GM18868 (cell line): Measurements from ENCODE around the gene NXPE3.
"Not testable (repeated sequence)": the region's sequence is repeated elsewhere in the genome, so short reads cannot be mapped to it uniquely, and the experiment has no call there.

Source experiments
- ATAC-seq: cut with Tn5 transposase; IDR thresholded peaks from one replicate; pipeline ENCODE4 v1.9.1; 2021; ENCODE audit warnings: mild to moderate bottlenecking, moderate library complexity; ENCODE audit not compliant: unreplicated experiment

The NXPE3 gene

DNA sequence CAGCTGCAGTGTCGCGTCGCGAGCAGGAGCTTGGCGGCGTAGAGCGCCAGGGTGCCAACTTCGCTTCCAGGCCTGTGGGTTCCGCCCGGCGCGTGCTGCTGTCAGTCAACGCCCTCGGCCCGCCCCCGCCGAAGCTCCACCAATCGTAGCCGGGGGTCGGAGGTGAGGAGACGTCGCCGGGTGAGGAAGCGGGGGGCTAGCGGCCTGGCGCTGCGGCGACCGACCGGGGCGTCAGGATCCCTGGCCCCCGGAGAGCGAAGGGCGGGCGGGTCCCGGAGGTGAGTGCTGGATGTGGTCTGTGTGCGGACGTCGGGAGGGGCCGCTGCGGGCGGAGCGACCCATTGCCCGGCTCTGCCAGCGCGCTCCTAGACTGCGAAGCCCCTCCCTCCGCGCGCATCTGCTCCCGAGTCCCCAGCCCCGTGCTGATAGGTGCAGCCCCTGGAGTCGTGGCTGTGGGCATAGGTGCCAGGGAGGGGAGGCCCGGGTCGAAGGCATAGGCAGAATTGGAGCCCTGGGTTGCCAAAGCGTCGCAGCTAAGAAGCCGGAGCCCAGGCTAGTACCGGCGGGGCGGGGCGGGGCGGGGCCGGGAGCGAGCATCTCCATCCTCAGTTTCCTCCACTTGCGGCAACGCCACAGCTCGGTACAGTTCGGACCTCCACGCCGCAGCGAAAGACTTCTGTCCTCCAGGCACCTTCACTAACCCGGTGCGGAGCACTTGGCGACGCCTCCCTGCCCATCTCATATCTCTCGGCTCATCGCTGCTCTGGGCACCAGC, at the start of gene NXPE3:
TSS of gene NXPE3 (plus strand) at position 165 of the 775 bp plus-strand sequence. CDS start 6,386 bp downstream, outside the sequence.
- ATAC-seq: peak; percentile 95

DNA sequence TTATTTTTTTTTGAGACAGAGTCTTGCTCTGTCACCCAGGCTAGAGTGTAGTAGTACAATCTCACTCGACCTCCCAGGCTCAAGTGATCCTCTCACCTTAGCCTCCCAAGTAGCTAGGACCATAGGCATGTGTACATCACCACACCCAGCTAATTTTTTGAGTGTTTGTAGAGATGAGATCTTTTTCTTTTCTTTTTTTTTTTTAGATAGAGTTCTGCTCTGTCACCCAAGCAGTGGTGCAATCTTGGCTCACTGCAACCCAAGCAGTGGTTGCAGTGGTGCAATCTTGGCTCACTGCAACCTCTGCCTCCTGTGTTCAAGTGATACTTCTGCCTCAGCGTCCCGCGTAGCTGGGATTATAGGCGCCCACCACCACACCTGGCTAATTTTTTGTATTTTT, 49.4 kb upstream of the NXPE3 start:
- ATAC-seq: no peak

- no peak for ATAC-seq
Observed at GRCh38 chr3:101730839-101731238, 48.2 kb upstream of the NXPE3 start.

- no peak for ATAC-seq
Observed at GRCh38 chr3:101732240-101732641, 46.8 kb upstream of the NXPE3 start.

DNA sequence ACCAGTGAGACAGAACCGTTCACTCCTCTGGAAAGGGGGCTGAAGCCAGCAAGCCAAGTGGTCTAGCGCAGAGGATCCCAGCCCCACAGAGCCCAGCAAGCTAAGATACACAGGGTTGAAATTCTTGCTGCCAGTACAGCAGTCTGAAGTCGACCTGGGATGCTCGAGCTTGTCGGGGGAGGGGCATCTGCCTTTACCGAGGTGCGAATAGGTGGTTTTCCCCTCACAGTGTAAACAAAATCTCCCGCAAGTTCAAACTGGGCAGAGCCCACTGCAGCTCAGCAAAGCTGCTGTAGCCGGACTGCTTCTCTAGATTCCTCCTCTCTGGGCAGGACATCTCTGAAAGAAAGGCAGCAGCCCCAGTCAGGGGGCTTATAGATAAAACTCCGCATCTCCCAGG, 43.2 kb upstream of the NXPE3 start:
- no peak for ATAC-seq

- not testable (repeated sequence) for ATAC-seq
Observed at GRCh38 chr3:101741914-101742313, 37.1 kb upstream of the NXPE3 start.

GRCh38 chr3:101744811-101745210, 34.2 kb upstream of the NXPE3 start:
- ATAC-seq: no peak

GRCh38 chr3:101745934-101746333, 33.1 kb upstream of the NXPE3 start:
- ATAC-seq: not testable (repeated sequence)

DNA sequence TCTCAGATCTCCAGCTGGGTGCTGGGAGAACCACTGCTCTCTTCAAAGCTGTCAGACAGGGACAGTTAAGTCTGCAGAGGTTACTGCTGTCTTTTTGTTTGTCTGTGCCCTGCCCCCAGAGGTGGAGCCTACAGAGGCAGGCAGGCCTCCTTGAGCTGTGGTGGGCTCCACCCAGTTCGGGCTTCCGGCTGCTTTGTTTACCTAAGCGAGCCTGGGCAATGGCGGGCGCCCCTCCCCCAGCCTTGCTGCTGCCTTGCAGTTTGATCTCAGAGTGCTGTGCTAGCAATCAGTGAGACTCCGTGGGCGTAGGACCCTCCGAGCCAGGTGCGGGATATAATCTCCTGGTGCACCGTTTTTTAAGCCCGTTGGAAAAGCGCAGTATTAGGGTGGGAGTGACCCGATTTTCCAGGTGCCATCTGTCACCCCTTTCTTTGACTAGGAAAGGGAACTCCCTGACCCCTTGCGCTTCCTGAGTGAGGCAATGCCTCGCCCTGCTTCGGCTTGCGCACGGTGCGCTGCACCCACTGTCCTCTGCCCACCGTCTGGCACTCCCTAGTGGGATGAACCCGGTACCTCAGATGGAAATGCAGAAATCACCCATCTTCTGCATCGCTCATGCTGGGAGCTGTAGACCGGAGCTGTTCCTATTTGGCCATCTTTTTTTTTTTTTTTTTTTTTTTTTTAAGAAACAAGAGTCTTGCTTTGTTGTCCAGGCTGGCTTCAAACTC, 25.5 kb upstream of the NXPE3 start:
- not testable (repeated sequence) for ATAC-seq

DNA sequence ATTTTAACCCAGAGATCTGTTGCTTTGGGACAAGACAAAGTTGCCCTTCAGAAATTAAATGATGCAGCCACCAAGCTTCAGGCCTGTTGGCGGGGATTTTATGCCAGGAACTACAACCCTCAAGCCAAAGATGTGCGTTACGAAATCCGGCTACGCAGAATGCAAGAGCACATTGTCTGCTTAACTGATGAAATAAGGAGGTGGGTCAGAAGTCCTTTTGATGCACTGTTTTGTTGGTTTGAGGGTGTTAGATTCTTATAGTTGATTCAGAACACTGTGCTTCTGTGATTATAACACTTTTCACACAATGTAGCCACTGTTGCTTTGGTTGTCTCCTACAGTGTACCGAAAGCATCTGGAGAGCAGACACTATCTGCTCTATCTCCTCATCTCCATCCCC, 20.8 kb upstream of the NXPE3 start:
- ATAC-seq: no peak

- no peak for ATAC-seq
Observed at GRCh38 chr3:101762041-101762646, 16.9 kb upstream of the NXPE3 start.

GRCh38 chr3:101777745-101778281, 1.2 kb upstream of the NXPE3 start:
- ATAC-seq: not testable (repeated sequence)

GRCh38 chr3:101778385-101779046, 495 bp upstream of the NXPE3 start:
- ATAC-seq: no peak

GRCh38 chr3:101779822-101780381, 891 bp downstream of the NXPE3 start:
- ATAC-seq: no peak

DNA sequence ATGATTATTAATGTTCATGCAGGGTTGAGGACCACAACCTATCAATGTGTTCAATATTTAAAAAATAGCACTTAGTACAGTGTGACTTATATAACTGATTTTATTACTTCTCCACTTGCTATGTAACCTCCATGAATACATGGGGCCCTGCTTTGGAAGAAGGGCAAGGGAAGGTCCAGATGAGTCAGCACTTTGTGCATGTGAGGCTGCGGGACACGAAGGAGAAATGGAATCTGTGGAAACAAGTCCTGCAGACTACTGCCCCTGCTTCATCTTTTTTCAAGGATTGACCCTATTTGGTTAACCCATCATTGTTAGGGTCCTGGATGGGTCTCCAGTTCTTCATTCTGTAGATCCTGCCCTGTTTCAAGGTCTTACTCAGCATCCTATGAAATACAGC, 1.6 kb downstream of the NXPE3 start:
- ATAC-seq: no peak

GRCh38 chr3:101781166-101781565, 2.2 kb downstream of the NXPE3 start:
- no peak for ATAC-seq

DNA sequence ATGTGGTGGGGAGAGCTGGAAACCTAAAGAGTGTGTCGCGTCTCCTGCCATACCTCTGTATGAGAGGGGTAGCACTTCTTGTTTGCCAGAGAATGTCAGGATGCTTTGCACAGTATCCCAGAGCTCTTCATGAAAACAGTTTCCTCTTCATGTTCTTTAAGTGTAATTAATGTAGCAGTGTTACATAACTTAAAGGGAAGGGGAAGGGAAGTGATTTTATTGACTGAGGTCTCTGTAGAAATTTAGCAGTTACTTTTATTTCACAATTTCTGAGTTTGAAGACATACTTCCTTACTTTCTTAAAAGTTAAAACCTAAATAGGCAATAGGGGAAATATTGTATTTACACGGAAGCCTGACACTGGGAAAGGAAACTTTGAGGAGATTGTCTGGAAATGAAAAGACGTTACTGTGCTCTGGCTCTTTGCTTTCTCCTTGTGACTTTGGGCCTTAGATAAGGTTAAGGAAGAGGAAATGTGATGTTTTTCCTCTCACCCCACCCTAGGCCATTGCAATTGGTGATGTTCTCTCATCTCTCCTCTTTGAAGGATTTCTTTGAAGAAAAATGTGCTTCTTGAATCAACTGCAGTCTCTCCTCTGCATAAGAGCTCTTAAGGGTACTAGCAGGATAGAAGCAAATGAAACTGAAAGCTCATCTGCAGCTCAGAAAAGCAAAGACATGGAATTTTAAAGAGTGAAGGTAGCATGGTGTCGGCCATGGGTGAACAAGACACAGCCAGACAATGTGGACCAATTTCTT, 6.0 kb downstream of the NXPE3 start:
- ATAC-seq: no peak

DNA sequence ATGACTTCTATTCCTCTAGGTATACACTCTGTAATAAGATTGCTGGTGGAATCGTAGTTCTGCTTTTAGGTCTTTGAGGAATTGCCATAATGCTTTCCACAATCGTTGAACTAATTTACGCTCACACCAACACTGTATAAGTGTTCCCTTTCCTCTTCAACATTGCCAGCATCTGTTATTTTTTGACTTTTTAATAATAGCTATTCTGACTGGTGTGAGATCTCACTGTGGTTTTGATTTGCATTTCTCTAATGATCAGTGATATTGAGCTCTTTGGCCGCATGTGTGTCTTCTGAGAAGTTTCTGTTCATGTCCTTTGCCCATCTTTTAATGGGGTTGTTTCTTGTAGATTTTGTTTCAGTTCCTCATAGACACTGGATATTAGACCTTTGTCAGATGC, 12.8 kb downstream of the NXPE3 start:
- ATAC-seq: peak; percentile 97

GRCh38 chr3:101796077-101796680, 17.2 kb downstream of the NXPE3 start:
- no peak for ATAC-seq

DNA sequence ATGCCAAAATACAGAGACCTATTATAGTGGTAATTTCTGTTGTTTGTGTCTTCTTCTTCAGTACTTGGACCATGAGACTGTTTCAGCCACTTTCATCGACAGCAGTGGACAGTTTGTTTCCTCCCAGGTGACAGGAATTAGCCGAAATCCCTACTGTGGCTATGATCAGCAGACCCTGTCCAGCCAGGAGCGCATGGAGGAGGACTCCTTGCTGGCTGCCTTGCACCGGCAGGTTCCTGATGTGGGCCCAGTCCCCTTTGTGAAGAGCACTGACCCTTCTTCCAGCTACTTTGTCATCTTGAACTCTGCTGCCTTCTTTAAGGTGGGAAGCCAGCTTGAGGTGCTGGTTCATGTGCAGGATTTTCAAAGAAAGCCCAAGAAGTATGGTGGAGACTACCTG, 22.2 kb downstream of the NXPE3 start:
- no peak for ATAC-seq
